NB4 (cell line): ENCODE results near the gene HNMT.

Experiments used
- CTCF ChIP-seq: IDR thresholded peaks from one replicate; pipeline ENCODE4 v1.5.1; 2012; ENCODE audit warnings: low read depth, low read length
- POLR2A ChIP-seq: IDR thresholded peaks from 2 replicates; pipeline ENCODE4 v1.6.1; 2011; ENCODE audit warnings: mild to moderate bottlenecking; ENCODE audit not compliant: insufficient read length; ENCODE audit errors: extremely low read depth
- TF ChIP-seq, protein P1 (sequence below): IDR thresholded peaks from 2 replicates; pipeline ENCODE4 v1.6.1; 2011; ENCODE audit warnings: low read depth, low read length

DNA sequence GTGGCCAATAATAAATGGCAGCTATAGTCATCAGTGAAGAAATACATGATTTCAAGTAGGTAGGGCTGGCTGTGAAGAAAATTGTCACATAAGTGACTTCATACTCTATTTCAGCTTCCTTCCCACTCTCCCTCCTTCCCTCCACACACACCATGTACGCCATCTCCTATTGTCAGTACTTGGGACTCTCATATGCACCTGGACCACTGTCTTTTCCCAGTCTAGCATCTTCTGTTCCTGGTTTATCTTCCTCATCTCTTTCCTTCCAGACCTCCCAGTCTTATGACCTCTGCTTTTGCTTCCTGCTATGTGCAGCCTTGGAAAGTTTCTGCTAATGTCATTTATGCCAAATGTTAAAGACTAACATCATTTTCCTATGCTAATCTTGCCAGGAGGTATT, 35.0 kb downstream of the HNMT start:
- TF ChIP-seq CTCF (no peak), POLR2A (no peak)
- TF ChIP-seq, protein P1, sequence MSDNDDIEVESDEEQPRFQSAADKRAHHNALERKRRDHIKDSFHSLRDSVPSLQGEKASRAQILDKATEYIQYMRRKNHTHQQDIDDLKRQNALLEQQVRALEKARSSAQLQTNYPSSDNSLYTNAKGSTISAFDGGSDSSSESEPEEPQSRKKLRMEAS: no peak
